SW480 (cell line): ENCODE results near the gene PTX4.

Source experiments
- DNase-seq: peaks from one replicate; pipeline ENCODE4 v3.0.0-alpha.2; 2016; ENCODE audit warnings: low spot score

Gene PTX4

GRCh38 chr16:1459967-1460366 lies 28.8 kb downstream of the PTX4 start:
- DNase-seq, result no peak

GRCh38 chr16:1458977-1459341 lies 29.8 kb downstream of the PTX4 start:
- DNase-seq, result no peak

- DNase-seq, result no peak
These were observed 30.3 kb downstream of the PTX4 start for GRCh38 chr16:1458336-1458976.

- no peak for DNase-seq
These were observed 31.1 kb downstream of the PTX4 start for GRCh38 chr16:1457489-1458245.

- no peak for DNase-seq
These were observed 31.8 kb downstream of the PTX4 start for GRCh38 chr16:1456951-1457350.

GRCh38 chr16:1455190-1456171 lies 33.3 kb downstream of the PTX4 start:
- no peak for DNase-seq

- no peak for DNase-seq
These were observed 34.2 kb downstream of the PTX4 start for GRCh38 chr16:1454561-1454960.

- DNase-seq, result no peak
These were observed 35.4 kb downstream of the PTX4 start for GRCh38 chr16:1453316-1453715.

GRCh38 chr16:1452530-1452929 lies 36.2 kb downstream of the PTX4 start:
- no peak for DNase-seq

GRCh38 chr16:1451702-1452392 lies 36.9 kb downstream of the PTX4 start:
- no peak for DNase-seq

- DNase-seq, result no peak
These were observed 37.9 kb downstream of the PTX4 start for GRCh38 chr16:1450841-1451240.

- no peak for DNase-seq
These were observed 38.5 kb downstream of the PTX4 start for GRCh38 chr16:1450218-1450617.

GRCh38 chr16:1449201-1449788 lies 39.4 kb downstream of the PTX4 start:
- no peak for DNase-seq

- DNase-seq, result no peak
These were observed 40.1 kb downstream of the PTX4 start for GRCh38 chr16:1448536-1449116.

- no peak for DNase-seq
These were observed 40.8 kb downstream of the PTX4 start for GRCh38 chr16:1447965-1448364.

GRCh38 chr16:1446296-1447080 lies 42.3 kb downstream of the PTX4 start:
- no peak for DNase-seq

GRCh38 chr16:1445518-1446203 lies 43.1 kb downstream of the PTX4 start:
- DNase-seq, result no peak

- DNase-seq, result no peak
These were observed 43.8 kb downstream of the PTX4 start for GRCh38 chr16:1444730-1445517.
